ENCODE measurements around the gene CDH13. TPM values are rescaled to one million over a fixed set of nuclear protein-coding genes. Genes with fewer than 3 reads are reported as not detected.

The CDH13 gene
- total and polyA plus RNA-seq, 2 of the 8 experiments (the other 6 are each of a cell fraction or from before 2014, with no cell fraction given) = 2.3 to 2.4 TPM

DNA sequence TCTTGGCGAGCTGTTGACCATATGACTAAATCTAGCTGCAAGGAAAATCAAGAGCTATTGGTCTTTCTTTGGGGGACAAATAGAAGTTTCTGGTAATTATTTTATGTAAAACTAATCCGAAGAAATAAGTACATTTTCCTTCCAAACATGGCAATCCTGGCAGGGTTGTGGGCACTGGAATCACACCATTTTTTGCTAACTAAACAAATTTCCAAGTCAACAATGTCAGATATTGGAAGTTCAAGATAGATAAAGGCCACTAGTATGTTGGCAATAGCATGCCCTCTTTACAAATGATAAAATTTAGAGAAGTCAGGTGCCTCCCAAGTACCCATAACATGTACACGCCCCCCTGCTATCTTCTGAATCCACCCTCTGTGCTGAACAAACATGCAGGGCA is 330.4 kb downstream of the CDH13 start:
- no peaks in the 10 kb centered on the region for H4K20me1 ChIP-seq (replicated peaks in 1 of 2; ENCODE audit: control insufficient read depth in 1 of 2, insufficient read depth in 2 of 2, low read length in 2 of 2)
- no peak overlapping the region for H2BK120ac ChIP-seq (replicated peaks; ENCODE audit: low read depth, low read length)
- H3K9me3 ChIP-seq (ENCODE audit: insufficient read depth in 2 of 2, low read depth in 1 of 2, low read length in 1 of 2) = no peaks in the 10 kb centered on the region
- H4K5ac ChIP-seq (ENCODE audit: insufficient read length, low read depth, low read length) = no peak overlapping the region
- H3K79me1 ChIP-seq (ENCODE audit: low read depth, low read length) = no peaks in the 10 kb centered on the region
- H3K4ac ChIP-seq (replicated peaks; ENCODE audit: insufficient read length, low read depth, low read length) = no peak overlapping the region
- DNase-seq (ENCODE audit: low read depth in 1 of 2, low spot score in 2 of 2) (no peak), FAIRE-seq (no peak)
- H3K4me1 ChIP-seq (replicated peaks in 1 of 4; ENCODE audit: control insufficient read depth in 3 of 4, insufficient read depth in 4 of 4, low read length in 3 of 4) = no peaks in the 10 kb centered on the region
- no peak overlapping the region for H3K9ac ChIP-seq (replicated peaks in 1 of 4; ENCODE audit: extremely low read depth in 1 of 4, low read depth in 3 of 4, low read length in 3 of 4)
- H4K91ac ChIP-seq (replicated peaks; ENCODE audit: insufficient read length, low read length) = no peak overlapping the region
- H3K14ac ChIP-seq (ENCODE audit: insufficient read length) = no peak overlapping the region
- H4K8ac ChIP-seq (ENCODE audit: extremely low read depth, insufficient read depth, low read length) = no peak overlapping the region
- POLR2A ChIA-PET (ENCODE audit: partially characterized antibody) = no interaction called here
- no peak for TF ChIP-seq CHD1 (IDR thresholded peaks at IDR 0.05; ENCODE audit: low read depth, low read length)
- TF ChIP-seq JUN (IDR thresholded peaks at IDR 0.05; ENCODE audit: low read depth, low read length) = no peak
- TF ChIP-seq RXRA (IDR thresholded peaks at IDR 0.05; ENCODE audit: insufficient read depth, low read depth, low read length) = no peak
- no peak for TF ChIP-seq CBX8 (IDR thresholded peaks at IDR 0.05; ENCODE audit: borderline replicate concordance, low read depth, low read length)
- no peak for TF ChIP-seq CREB1 (IDR thresholded peaks at IDR 0.05)
- H3K27ac ChIP-seq (ENCODE audit: low read depth, low read length) = no peak overlapping the region
- no peak overlapping the region for H3K4me2 ChIP-seq (ENCODE audit: insufficient read depth in 1 of 2, low read depth in 2 of 2, low read length in 2 of 2)
- no peak overlapping the region for H3K56ac ChIP-seq (replicated peaks; ENCODE audit: insufficient read length, low read depth, low read length)
- no peak overlapping the region for H2BK15ac ChIP-seq (ENCODE audit: low read length)
- no peak overlapping the region for H3K4me3 ChIP-seq (ENCODE audit: extremely low read depth in 1 of 4, insufficient read depth in 2 of 4, low read depth in 3 of 4, low read length in 4 of 4)
- H2BK12ac ChIP-seq (ENCODE audit: low read depth, low read length) = no peak overlapping the region
- no peak overlapping the region for H2BK5ac ChIP-seq (ENCODE audit: low read depth, low read length)
- no peaks in the 10 kb centered on the region for H3K79me2 ChIP-seq (ENCODE audit: control insufficient read depth in 1 of 2, insufficient read depth in 2 of 2, low read length in 2 of 2)
- H3K18ac ChIP-seq (ENCODE audit: extremely low read depth, low read length) = no peak overlapping the region
- no peak overlapping the region for H2BK20ac ChIP-seq (ENCODE audit: low read length)
- H3K27me3 ChIP-seq (replicated peaks in 1 of 4; ENCODE audit: control insufficient read depth in 3 of 4, extremely low read depth in 1 of 4, insufficient read depth in 3 of 4, low read length in 3 of 4) = no peaks in the 10 kb centered on the region
- no peaks in the 10 kb centered on the region for H3K36me3 ChIP-seq (ENCODE audit: control insufficient read depth in 2 of 4, insufficient read depth in 4 of 4, low read length in 3 of 4)
- H2AK5ac ChIP-seq (ENCODE audit: low read depth, low read length) = no peak overlapping the region
- no peak overlapping the region for H3K23ac ChIP-seq (ENCODE audit: insufficient read length)
- WGBS, 2 experiments (ENCODE audit: extremely low coverage in 1 of 2, insufficient coverage in 1 of 2, insufficient read length in 1 of 2, insufficient replicate concordance in 2 of 2, low coverage in 1 of 2, low lambda C conversion rate in 2 of 2, missing lambda C conversion rate in 1 of 2) = 98% methylated on average over 3 of the region's 3 CpGs; no CpG with 5 or more reads in 1 of the 2 experiments
- CTCF ChIA-PET (ENCODE audit: partially characterized antibody) = no interaction called here
- no peak overlapping the region for H2AFZ ChIP-seq (ENCODE audit: low read length)
- H3K23me2 ChIP-seq (ENCODE audit: low read depth, low read length) = no peaks in the 10 kb centered on the region; the same call in 1 of the 2 replicates
